Kidney glomerular epithelial cell (primary cell): ENCODE results near the gene KHSRP.
"Not testable (repeated sequence)": the region's sequence is repeated elsewhere in the genome, so short reads cannot be mapped to it uniquely, and the experiment has no call there.

Source experiments
- DNase-seq: peaks from one replicate; lab custom pipeline; 2025; lab: John Stamatoyannopoulos, UW

The KHSRP gene

DNA sequence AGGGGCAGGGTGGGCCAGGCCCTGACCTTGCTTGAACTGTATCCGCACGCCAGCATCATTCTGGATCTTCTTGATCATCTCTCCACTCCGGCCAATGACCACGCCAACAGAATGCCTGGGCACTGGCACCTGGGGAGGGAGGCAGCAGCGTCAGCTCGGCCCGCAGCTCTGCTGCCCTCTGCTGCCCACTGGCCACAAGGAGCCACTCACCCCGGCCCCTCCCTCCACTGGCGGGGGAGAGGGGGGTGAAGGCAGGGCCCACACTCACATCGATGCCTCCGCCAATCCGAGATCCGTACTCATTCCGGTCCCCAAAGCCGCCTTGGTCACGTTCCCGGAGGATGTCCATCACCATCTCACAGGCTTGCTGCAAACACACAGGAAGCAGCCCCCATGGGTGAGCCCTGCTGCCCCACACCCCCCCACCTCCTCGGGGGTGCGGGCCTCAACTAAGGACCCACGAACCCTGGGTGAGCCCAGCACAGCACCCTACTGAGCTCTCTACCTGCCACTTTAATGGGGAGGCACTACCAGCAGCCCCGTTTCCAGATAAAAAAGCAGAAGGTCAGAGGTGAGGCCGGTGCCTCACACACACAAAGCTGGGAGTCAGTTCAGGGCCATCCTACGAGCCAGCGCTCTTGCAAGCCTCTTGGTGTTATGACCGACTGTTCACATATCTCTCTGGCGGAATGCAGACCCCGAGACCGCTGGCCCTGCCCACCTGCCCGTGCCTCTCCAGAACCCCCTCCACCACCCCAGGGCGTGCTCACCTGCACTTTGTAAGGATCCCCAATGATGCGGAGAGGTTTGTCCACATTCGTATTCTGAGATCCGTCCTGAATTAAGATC, 6.7 kb downstream of the KHSRP start:
- no peak for DNase-seq

DNA sequence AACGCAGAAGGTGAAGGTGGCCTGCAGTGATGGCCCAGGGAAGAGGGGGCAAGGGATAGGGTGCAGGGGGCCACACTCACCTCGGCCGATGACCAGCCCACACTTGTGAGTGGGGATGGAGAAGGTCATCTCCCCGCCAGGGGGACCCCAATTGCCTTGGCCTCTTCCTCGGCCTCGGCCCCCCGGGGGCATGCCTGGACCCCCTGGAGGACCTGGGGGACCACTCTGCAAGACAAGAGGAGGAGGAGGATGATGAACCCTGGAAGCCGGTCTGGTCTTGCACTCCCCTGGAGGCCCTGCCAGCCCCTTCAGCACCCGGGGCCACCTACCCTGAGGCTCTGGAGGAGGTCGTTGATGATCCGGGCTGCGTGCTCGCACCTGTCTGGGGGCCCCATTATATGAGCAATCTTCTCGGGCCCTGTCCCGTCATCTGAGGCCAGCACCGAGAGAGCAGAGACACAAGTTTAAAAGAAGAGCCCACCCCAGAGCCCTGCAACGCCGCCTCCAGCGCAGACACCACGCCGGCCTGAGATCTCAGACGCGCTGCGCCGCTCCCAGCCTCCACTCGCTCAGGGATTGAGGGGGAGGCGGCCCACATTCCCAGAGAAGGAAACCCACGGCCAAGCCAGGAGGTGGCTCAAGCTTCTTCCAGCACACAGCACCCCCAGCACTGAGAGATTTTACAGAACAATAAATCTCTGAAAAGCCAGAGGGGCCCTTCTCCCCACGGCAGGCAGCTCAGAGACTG, 7.8 kb downstream of the KHSRP start:
- no peak for DNase-seq

DNA sequence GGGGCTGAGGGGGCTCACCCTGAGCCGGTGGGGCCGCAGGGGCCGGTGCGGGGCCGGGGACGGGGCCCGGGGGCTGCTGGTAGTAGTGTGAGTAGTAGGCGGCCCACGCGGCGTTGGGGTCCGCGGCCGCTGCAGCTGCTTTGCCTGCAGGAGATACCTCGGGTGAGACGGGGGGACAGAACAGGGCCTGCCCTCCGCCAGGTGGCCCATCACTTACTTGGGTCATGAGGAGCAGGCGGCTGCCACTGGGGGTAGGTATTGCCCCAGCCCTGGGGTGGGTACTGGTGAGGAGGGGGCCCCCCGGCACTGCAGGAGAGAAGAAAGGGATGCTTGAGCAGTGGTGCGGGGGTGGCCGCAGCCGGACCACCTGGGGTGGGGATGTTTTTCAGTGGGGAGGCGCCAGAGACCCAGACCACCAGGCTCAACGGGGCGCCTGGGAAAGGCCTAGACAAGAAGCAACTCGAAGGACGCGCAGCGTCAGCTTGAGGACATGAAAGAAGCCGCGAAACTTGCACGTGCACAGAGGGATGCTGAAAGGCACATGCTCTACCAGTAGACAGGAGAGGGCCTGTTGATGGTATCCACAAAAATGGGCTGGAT, 8.9 kb downstream of the KHSRP start:
- no peak for DNase-seq

DNA sequence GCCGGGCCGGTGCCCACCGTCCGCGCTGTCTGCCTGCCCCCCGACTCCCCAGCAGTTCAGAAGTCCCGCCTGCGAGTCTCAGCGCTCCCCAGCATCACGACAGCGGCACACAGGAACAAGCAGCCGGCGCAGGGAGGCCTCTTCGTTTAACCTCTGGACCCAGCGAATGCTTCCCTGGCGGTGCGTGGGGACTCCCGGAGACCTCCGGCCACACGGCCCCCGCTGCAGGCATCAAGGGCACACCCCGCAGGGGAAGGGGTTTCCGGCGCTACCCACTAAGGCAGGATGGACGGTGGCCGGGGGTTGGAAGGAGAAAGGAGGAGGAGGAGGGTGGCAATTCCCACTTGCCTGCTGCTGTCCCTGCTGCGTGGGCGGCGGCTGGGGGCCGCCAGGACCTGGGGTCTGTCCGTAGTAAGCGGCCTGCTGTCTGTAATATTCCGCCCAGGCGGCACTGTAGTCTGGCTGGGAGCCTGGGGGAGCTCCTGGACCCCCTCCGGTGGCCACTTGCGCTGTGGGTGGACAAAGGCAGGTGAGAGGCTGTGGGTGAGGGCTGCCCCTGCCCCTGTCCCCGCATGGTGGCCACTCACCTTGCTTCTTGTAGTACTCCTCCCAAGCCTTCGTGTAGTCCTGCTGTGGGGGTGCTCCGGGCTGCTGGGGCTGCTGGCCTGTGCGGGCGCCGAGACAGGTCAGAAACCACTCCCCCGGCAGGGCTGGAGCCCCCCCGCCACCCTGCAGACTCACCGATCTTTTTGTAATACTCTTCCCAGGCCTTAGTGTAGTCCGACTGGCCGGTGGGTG, 9.6 kb downstream of the KHSRP start:
- no peak for DNase-seq

DNA sequence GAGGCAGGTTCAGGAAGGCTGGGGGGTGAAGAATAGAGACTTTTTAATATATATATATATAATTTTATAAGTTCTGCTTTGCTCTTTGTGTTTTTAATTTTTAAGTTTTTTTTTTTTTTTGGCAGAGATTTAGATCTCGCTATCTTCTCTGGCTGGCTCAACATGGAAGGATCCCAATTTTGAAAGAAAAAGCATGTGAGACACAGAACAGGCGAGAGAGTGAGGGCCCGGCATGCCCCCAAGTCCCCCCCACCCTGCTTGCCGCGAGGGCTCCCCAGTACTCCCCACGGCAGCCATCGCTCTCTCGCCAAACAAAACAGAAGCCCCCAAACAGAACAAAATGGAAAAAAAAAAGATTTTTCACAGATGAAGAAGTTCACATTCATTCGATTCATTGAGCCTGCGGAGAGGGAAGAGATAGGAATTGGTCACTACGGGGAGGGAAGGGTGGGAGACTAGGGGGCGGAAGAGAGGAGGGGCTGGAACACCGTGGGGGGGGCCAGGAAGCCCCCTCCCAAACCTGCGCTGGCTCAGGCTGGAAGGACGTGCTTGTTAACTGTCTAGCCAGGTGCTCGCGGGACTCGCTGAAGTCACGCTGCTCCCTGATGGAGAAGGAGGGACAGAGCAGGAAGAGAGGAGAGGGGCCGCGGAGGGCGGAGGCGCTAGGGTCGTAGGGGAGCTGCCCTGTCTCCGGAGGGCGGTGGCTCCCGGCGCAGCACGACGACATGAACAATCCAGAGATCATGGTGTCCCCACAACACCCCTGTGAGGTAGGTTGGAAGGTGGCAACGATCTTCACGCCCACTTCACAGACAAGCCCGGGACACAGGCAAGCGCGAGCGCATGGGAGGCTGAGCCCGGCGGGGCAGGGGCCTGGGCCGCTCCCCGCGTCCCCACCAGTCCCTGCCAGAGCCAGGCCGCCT, 10.6 kb downstream of the KHSRP start:
- DNase-seq, result no peak

DNA sequence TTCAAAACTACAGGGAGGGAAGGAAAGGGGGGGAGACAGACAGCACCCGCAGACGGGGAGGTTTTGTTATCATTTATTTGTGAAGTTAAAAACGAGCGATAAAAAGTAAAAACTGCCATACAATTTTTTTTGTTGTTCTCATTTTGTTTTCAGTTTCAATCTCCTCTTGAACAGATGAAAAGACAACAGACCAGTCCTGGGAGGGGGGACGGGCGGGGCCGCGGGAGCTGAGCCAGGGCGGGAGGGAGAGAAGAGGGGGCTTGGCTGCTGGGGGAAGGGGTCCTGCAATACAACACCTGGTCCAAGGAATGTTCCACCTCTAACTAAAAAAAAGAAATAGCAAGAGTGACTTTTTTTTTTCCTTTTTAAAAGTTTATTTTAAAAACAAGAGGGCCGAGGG, 11.3 kb downstream of the KHSRP start:
- no peak for DNase-seq

DNA sequence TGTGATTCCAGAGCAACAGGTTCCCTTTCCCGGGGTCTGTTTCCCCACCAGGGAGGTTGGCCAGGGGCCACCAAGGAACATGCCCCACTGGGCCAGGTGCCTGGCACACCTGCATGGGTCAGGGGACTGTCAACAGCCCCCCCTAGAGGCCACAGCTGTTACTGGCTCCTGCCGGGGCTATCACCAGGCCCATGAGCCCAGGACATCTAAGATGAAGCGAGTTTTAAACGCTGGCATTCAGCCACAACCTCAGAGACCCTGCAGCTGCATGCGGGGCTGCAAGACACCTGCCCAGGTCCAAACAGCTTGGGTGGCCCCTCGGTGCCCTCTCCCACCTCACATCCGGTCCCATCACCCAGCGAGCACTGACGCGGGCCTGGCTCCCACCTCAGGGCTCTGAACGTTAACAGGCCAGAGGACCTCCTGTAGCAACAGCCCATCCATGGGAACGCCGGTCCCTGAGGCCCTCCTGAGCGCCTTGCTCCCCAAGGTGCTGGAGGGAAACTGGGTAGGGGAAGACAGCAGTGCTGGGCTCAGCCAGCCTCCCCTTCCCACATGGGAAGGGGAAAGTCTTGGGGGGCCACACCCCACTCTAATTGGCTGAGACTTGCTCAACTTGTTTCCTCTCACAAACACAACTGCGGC, 12.0 kb downstream of the KHSRP start:
- peak; percentile 15 for DNase-seq

DNA sequence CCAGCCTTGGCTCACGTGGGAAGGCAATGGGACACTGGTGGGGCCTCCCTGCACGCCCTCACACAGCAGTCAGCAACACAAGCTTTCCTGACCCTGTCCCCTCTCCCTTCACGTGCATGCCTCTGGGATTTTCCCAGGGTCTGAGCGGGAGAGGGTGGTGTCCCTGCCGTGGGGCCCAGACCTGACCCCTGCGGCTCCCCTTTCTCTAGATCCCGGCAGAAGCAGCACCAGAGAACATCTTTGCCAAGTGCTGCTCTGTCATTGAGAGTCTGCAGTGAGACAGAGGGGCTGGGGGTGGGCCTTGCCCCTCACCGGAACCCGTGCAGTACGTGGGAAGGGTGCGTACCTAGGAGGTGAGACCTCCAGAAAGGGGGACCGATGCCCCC, 12.6 kb downstream of the KHSRP start:
- no peak for DNase-seq

DNA sequence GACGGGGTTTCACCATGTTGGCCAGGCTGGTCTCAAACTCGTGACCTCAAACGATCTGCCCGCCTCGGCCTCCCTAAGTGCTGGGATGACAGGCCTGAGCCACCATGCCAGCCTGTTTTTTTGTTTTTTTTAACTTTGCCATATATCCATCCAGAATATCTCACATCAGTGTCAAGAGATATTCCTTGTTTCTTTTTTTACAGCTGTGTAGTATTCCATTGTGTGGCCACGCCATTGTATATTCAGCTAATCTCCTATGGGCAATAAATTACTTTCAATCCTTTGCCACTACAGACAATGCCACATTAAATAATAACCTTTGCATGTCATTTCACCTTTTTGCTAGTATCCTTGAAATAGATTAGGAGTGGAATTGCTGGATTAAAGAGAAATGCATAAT, 15.3 kb downstream of the KHSRP start:
- no peak for DNase-seq

DNA sequence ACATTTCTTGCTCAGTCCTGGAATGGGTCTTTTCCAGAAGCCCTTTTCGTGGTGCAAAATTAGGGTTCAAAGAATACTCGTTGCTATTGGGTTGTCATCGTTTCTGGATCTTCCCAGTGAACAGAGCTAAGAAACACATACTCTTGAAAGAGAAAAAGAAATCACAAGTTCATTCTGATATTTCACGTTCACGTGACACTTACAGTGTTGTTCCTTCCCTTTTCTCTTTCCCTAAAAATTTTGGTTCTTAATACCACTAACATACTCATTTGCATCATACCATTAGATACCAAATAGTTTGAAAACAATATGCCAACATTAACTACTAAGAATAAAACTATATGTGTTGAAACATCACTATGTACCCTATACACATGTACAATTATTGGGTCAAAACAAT, 18.2 kb downstream of the KHSRP start:
- DNase-seq, result no peak

DNA sequence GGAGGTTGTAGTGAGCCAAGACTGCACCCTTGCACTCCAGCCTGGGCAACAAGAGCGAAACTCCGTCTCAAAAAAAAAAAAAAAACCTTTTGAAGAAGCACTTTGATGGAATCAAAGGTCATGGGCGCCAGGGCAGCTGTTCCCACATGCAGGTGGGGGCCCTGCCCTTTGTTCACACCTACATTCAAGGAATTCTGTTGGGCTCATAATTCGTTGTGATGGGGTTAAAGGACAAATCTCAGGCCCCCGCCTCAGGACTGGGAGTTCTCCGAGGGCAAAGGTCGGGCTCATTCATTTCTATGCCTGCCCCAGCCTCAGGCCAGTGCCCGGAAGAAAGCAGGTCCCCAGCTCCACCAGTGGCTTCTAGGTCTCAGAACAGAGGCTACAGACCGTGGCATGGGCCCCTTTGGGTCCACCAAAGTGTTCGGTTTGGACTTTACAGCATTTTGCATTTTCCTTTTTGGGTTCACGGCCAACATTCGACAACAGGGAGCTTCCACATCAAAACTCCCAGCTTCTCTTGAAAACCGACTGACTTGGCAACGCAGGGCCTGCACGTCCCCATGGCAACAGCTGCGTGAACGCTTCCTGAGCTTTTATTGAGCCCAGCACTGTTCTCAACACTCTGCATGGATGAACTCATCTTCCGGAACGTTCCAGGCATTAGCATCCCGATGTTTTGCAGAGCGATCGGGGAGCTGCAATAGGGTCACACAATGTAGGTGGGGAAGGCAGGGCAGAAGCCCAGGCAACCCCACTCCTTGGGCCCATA, 21.6 kb downstream of the KHSRP start:
- DNase-seq, result no peak

DNA sequence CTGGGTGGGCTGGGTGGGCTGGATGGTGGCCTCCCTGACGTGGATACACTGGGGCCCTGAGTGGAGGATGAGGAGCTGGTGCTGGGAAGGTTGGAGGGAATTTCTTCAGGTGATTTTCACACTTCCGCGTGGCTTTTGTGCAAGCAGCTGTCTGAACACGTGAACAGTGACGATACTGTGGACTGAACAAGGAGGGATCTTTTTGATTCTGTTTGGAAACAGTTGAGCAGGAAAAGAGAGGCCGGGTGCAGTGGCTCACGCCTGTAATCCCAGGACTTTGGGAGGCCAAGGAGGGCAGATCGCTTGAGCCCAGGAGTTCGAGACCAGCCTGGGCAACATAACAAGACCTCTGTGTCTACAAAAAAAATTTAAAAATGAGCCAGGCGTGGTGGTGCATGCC, 22.6 kb downstream of the KHSRP start:
- DNase-seq, result no peak

DNA sequence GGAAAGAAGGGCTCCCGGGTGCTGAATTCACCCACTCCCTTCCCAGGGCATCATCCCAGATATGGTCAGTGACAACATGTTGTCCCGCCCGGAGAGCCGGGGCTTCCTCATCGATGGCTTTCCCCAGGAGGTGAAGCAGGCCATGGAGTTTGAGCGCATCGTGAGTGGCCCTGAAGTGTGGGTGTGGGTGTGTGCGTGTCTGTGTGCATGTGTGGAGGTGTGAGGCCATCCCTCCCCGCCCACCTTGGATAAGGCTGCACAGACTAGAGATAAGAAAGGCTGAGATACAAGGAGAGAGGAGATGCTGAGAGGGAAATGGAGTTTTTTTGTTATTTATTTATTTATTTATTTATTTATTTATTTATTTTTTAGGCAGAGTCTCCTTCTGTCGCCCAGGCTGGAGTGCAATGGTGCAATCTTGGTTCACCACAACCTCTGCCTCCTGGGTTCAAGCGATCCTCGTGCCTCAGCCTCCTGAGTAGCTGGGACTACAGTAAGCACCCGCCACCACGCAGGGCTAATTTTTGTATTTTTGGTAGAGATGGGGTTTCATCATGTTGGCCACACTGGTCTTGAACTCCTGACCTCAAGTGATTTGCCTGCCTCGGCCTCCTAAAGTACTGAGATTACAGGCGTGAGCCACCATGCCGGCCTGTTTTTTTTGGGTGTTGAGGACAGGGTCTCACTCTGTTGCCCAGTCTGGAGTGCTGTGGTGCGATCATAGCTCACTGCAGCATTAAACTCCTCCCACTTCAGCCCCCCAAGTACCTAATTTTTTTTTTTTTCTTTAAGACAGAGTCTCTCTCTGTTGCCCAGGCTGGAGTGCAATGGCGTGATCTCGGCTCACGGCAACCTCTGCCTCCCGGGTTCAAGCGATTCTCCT, 24.3 kb downstream of the KHSRP start:
- not testable (repeated sequence) for DNase-seq

DNA sequence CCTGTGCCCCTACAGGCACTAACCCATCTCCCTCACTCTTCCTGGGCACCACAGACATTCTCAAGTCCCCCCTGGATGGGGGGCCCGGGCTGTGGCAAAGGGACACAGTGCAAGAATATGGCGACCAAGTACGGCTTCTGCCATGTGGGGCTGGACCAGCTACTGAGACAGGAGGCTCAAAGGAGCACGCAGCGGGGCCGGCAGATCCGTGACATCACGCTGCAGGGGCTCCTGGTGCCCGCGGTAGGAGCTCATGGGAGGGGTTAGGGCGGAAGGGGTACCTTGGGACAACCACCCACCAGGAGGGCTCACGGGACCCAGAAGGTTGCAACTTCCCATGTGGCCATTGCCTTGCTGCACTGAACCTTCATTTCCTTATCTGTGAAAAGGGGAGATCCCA, 28.3 kb downstream of the KHSRP start:
- DNase-seq, result no peak

DNA sequence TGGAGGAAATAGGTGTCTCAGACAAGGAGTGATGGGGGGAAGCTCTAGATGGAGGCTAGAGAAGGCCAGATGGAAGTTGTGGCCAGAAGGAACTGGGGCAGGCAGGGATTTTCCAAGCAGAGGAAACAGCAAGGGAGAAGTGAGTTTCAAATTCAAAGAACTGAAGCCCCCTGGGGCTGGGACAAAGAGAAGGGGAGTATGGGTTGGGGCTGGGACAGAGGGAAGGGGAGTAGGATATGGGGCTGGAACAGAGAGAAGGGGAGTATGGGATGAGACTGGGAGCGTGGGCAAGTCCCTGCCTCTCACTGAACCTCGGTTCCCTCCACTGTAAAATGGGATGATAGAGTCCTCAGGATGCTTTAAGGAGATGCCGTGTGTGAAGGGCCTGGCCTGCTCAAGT, 29.8 kb downstream of the KHSRP start:
- no peak for DNase-seq

DNA sequence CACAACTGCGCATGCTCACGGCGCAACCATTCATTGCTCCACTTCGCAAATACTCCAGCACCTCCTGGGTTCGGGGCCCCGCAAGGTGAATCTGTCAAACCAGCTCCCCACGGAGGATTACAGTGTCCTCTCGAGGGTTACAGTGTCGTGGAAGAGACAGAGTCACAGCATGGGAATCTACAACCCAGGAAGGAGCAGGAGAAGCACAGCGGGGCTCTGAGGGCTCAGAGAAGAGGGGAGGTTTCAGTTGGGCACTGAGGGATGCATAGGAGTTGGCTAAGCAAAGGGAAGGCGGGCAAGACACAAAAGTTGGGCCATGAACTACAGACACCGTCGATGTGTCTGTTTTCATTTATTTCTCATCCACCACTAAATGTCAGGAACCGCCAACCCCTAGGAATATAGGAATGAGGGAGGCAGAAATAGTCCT, 30.6 kb downstream of the KHSRP start:
- no peak for DNase-seq

DNA sequence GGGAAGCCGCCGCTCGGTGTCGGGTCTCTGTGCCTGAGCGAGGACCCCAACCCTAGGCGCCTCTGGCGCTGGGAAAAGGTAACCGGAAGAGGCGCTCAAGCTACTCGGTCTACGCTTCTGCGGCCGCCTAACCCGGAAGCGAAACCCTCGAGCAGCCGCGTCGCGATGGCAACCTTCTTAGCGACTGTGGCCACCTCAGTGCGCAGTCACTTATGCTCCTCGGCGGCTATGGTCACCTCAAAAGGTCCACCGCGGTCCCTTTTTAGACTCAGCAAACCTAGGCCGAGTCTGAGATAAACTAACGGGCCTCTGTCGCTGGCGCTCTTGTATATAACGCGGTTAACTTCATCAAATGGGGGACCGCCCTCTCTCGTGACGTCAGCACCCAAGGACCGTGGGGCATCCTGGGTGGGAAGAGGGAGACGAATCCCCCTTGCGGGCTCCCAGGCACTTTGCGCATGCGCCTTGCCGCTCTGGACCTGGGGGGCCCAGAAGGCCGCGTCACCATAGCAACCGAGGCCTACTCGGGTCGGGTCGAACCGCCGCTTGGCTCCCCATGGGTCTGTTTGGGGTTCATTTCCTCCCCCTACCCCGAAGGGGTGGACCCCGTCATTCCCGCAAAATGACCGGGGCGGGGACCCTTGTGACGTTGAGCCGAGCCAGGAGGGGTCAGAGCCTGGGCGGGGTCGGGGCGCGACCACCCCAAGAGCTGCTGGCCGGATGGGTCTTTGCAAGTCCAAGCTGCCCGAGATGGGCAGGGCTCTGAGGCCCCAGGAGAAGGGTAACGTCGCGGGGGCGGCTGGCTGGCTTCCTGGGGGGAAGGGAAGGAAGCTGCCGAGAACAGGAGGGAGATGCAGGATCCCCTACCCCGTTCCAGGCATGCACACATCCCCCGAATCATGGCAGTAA, 31.3 kb downstream of the KHSRP start, which contains the start of gene GTF2F1:
TSS of gene GTF2F1 (minus strand) at position 91 of the 909 bp plus-strand sequence. CDS start 169 bp downstream, outside the sequence.
- peak; percentile 93 for DNase-seq
